ENCODE data around the gene TTC9B. TPM values are rescaled to one million over a fixed set of nuclear protein-coding genes. Genes with fewer than 3 reads are reported as not detected.

The TTC9B gene
- total RNA-seq, 1 experiment from 2014 or later, result not detected

DNA sequence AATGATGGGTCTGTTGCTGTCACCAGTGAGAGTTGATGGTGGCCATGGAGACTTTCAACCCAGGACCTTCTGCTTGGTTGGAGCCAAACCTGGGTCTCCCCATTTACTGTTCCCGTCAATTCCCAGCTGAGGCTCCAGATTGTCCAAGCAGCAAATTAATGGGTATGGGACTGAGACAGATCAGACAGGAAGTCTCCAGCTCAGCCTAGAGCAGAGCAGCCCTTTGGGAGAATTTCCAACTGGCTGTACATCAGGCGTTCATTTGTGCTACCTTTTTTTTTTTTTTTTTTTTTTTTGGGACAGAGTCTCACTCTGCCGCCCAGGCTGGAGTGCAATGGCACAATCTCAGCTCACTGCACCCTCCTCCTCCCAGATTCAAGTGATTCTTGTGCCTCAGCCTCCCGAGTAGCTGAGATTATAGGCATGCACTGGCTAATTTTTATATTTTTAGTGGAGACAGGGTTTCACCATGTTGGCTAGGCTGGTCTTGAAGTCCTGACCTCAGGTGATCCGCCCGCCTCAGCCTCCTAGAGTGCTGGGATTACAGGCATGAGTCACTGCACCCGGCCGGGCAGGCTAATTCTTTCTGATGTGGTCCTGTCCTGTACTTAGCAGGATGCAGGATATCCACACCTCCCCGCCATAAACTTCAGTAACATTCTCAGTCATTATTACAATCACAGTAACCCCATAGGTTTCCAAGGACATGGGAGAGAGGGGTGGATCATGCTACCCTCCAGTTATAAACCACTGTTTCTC, 17.7 kb downstream of the TTC9B start (continued):
- no peak for TF ChIP-seq IRF2 (CRISPR knock-in tag; IDR thresholded peaks at IDR 0.05; ENCODE audit: borderline replicate concordance, low read depth)
- no peak for TF ChIP-seq ZNF423 (CRISPR knock-in tag; IDR thresholded peaks at IDR 0.05)

GRCh38 chr19:40198272-40198990, 19.8 kb downstream of the TTC9B start:
- ChIA-PET POLR2A (no interaction called here), CTCF (interaction anchor here (1.3 to 2.0 kb wide), 2 partner anchors 14 to 33 kb away, joined by 3 to 7 read pairs; no protein-coding TSS in a partner anchor)
- DNase-seq (ENCODE audit: low spot score) (no peak), ATAC-seq (no peak)
- TF ChIP-seq TP53 (CRISPR knock-in tag; IDR thresholded peaks at IDR 0.05) (no peak), CREM (CRISPR knock-in tag; IDR thresholded peaks at IDR 0.05) (no peak), E2F5 (CRISPR knock-in tag; IDR thresholded peaks at IDR 0.05) (no peak), HMGA2 (CRISPR knock-in tag; IDR thresholded peaks at IDR 0.05) (no peak)
- Mint-ChIP-seq H3K4me1 (peaks cover 8% of the 10 kb centered on the region), H3K27me3 (ENCODE audit: low read depth) (no peaks in the 10 kb centered on the region), H3K27ac (no peak overlapping the region; the same call in 1 of the 2 replicates), H3K4me3 (no peak overlapping the region), H3K36me3 (peaks cover 9% of the 10 kb centered on the region), H3K9me3 (no peaks in the 10 kb centered on the region)

DNA sequence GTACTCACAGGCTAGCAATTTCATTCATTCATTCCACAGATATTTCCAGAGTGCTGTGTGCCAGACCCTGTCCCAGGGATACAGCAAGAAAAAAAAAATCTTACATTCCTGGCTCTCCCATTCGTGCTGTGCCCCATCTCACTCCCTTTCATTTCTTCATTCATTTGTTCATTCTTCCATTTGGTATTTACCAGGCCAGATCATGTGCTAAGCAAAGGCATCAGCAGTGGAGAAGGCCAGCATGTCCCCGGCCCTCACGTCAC, 24.7 kb downstream of the TTC9B start:
- ChIA-PET POLR2A (no interaction called here), CTCF (interaction anchor here (1.6 to 3.9 kb wide), 2 partner anchors 18 to 24 kb away, joined by 3 to 67 read pairs; partner anchors contain the start of gene TTC9B)
- Mint-ChIP-seq H3K9me3 (no peaks in the 10 kb centered on the region), H3K27me3 (ENCODE audit: low read depth) (peaks cover 9% of the 10 kb centered on the region; the same call in 1 of the 2 replicates), H3K4me1 (peaks cover 18% of the 10 kb centered on the region), H3K27ac (peak overlapping the region; percentile 0; the same call in 1 of the 2 replicates), H3K4me3 (peak overlapping the region; percentile 61; the same call in 1 of the 2 replicates), H3K36me3 (no peaks in the 10 kb centered on the region)
- TF ChIP-seq, protein P1, sequence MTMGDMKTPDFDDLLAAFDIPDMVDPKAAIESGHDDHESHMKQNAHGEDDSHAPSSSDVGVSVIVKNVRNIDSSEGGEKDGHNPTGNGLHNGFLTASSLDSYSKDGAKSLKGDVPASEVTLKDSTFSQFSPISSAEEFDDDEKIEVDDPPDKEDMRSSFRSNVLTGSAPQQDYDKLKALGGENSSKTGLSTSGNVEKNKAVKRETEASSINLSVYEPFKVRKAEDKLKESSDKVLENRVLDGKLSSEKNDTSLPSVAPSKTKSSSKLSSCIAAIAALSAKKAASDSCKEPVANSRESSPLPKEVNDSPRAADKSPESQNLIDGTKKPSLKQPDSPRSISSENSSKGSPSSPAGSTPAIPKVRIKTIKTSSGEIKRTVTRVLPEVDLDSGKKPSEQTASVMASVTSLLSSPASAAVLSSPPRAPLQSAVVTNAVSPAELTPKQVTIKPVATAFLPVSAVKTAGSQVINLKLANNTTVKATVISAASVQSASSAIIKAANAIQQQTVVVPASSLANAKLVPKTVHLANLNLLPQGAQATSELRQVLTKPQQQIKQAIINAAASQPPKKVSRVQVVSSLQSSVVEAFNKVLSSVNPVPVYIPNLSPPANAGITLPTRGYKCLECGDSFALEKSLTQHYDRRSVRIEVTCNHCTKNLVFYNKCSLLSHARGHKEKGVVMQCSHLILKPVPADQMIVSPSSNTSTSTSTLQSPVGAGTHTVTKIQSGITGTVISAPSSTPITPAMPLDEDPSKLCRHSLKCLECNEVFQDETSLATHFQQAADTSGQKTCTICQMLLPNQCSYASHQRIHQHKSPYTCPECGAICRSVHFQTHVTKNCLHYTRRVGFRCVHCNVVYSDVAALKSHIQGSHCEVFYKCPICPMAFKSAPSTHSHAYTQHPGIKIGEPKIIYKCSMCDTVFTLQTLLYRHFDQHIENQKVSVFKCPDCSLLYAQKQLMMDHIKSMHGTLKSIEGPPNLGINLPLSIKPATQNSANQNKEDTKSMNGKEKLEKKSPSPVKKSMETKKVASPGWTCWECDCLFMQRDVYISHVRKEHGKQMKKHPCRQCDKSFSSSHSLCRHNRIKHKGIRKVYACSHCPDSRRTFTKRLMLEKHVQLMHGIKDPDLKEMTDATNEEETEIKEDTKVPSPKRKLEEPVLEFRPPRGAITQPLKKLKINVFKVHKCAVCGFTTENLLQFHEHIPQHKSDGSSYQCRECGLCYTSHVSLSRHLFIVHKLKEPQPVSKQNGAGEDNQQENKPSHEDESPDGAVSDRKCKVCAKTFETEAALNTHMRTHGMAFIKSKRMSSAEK (CRISPR knock-in tag; IDR thresholded peaks at IDR 0.05; ENCODE audit: borderline replicate concordance), result no peak
- TF ChIP-seq CTCF (IDR thresholded peaks at IDR 0.05) (no peak), CREM (CRISPR knock-in tag; IDR thresholded peaks at IDR 0.05) (no peak), ATF1 (CRISPR knock-in tag; IDR thresholded peaks at IDR 0.05) (no peak), IRF2 (CRISPR knock-in tag; IDR thresholded peaks at IDR 0.05; ENCODE audit: borderline replicate concordance, low read depth) (no peak), TEAD4 (CRISPR knock-in tag; IDR thresholded peaks at IDR 0.05) (no peak), NR1H2 (CRISPR knock-in tag; IDR thresholded peaks at IDR 0.05) (no peak), ATF2 (CRISPR knock-in tag; IDR thresholded peaks at IDR 0.05; ENCODE audit: borderline replicate concordance, low read depth) (no peak), JAZF1 (CRISPR knock-in tag; IDR thresholded peaks at IDR 0.05) (no peak), ZNF219 (CRISPR knock-in tag; IDR thresholded peaks at IDR 0.05; ENCODE audit: borderline replicate concordance) (no peak), ELF4 (CRISPR knock-in tag; IDR thresholded peaks at IDR 0.05; ENCODE audit: low read depth) (no peak), ZNF671 (CRISPR knock-in tag; IDR thresholded peaks at IDR 0.05) (no peak)
- TF ChIP-seq, protein P2, sequence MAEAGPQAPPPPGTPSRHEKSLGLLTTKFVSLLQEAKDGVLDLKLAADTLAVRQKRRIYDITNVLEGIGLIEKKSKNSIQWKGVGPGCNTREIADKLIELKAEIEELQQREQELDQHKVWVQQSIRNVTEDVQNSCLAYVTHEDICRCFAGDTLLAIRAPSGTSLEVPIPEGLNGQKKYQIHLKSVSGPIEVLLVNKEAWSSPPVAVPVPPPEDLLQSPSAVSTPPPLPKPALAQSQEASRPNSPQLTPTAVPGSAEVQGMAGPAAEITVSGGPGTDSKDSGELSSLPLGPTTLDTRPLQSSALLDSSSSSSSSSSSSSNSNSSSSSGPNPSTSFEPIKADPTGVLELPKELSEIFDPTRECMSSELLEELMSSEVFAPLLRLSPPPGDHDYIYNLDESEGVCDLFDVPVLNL (CRISPR knock-in tag; IDR thresholded peaks at IDR 0.05; ENCODE audit: borderline replicate concordance, low read depth), result no peak
- ATAC-seq, result no peak
- no peak for DNase-seq (ENCODE audit: low spot score)
